ENCODE measurements around the gene MSS51.

Gene MSS51

GRCh38 chr10:73376679-73377078 lies 56.7 kb downstream of the MSS51 start:
- DNase-seq (ENCODE audit: low spot score), result no peak
- in situ Hi-C loops (cut with MboI; ENCODE audit: low sequenced_read_pairs, unreplicated experiment), result no loop called here
- no peak for TF ChIP-seq CTCF (IDR thresholded peaks at IDR 0.05; ENCODE audit: borderline replicate concordance, control extremely low read depth, extremely low read depth, insufficient read depth, missing control alignments)
